Measurements from ENCODE around the gene RNLS. TPM values are rescaled to one million over a fixed set of nuclear protein-coding genes. Genes with fewer than 3 reads are reported as not detected.

RNLS gene
- total RNA-seq, 1 experiment from 2014 or later: 11.4 TPM

DNA sequence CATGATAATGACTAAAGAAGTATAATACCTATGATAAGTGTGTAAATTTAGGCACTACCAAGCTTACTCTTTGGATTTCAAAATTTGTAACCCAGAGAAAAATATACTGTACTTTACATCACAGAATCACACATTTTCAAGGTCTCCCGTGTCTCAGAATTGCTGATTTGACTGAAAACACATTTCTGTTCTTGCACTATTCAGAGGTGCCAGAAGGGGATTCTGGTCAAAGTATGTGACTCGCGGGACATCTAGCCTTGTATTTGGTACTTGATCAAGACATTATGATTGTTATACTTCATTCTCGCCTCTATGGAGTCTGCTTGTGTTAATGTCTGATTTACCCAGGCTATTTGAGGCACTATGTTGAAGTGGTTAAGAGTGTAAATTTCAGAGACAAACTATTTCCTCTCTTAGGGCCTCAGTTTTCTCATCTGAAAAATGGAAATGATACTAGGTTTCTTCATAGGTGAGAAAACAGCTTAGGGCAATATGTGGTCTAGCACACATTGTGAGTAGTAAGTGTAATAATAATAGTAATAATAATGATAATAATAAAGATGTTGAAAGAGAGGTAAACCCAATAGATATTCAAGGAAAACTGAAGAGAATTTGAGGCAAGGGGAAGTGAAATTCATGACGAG, 320.4 kb downstream of the RNLS start:
- intact Hi-C loops (cut with micrococcal nuclease; ENCODE audit: unreplicated experiment): no loop called here
- POLR2A ChIA-PET: no interaction called here
- BruUV-seq (replicated peaks): no TSS peak
- CTCF ChIA-PET: no interaction called here
- H3K9me3 ChIP-seq (ENCODE audit: control insufficient read depth, insufficient read depth, low read depth, low read length): no peaks in the 10 kb centered on the region
- ATAC-seq: no peak
- H3K4me1 ChIP-seq (ENCODE audit: control insufficient read depth, insufficient read depth, low read length): no peaks in the 10 kb centered on the region
- H3K36me3 ChIP-seq (ENCODE audit: control insufficient read depth, insufficient read depth, low read length): no peaks in the 10 kb centered on the region
- no peak for DNase-seq (ENCODE audit: low read depth, low spot score)
- H3K27ac ChIP-seq (ENCODE audit: low read length): no peak overlapping the region
- TF ChIP-seq SIN3A (IDR thresholded peaks at IDR 0.05; ENCODE audit: borderline replicate concordance, insufficient read depth, low read depth, low read length) (no peak), POLR2AphosphoS5 (IDR thresholded peaks at IDR 0.05; ENCODE audit: low read depth, low read length) (no peak), TCF7L2 (IDR thresholded peaks at IDR 0.05; ENCODE audit: low read depth, low read length) (no peak)
- TF ChIP-seq, protein P1, sequence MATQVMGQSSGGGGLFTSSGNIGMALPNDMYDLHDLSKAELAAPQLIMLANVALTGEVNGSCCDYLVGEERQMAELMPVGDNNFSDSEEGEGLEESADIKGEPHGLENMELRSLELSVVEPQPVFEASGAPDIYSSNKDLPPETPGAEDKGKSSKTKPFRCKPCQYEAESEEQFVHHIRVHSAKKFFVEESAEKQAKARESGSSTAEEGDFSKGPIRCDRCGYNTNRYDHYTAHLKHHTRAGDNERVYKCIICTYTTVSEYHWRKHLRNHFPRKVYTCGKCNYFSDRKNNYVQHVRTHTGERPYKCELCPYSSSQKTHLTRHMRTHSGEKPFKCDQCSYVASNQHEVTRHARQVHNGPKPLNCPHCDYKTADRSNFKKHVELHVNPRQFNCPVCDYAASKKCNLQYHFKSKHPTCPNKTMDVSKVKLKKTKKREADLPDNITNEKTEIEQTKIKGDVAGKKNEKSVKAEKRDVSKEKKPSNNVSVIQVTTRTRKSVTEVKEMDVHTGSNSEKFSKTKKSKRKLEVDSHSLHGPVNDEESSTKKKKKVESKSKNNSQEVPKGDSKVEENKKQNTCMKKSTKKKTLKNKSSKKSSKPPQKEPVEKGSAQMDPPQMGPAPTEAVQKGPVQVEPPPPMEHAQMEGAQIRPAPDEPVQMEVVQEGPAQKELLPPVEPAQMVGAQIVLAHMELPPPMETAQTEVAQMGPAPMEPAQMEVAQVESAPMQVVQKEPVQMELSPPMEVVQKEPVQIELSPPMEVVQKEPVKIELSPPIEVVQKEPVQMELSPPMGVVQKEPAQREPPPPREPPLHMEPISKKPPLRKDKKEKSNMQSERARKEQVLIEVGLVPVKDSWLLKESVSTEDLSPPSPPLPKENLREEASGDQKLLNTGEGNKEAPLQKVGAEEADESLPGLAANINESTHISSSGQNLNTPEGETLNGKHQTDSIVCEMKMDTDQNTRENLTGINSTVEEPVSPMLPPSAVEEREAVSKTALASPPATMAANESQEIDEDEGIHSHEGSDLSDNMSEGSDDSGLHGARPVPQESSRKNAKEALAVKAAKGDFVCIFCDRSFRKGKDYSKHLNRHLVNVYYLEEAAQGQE (IDR thresholded peaks at IDR 0.05; ENCODE audit: insufficient read depth in 1 of 2, low read depth in 2 of 2, low read length in 1 of 2): no peak
- TF ChIP-seq, protein P2, sequence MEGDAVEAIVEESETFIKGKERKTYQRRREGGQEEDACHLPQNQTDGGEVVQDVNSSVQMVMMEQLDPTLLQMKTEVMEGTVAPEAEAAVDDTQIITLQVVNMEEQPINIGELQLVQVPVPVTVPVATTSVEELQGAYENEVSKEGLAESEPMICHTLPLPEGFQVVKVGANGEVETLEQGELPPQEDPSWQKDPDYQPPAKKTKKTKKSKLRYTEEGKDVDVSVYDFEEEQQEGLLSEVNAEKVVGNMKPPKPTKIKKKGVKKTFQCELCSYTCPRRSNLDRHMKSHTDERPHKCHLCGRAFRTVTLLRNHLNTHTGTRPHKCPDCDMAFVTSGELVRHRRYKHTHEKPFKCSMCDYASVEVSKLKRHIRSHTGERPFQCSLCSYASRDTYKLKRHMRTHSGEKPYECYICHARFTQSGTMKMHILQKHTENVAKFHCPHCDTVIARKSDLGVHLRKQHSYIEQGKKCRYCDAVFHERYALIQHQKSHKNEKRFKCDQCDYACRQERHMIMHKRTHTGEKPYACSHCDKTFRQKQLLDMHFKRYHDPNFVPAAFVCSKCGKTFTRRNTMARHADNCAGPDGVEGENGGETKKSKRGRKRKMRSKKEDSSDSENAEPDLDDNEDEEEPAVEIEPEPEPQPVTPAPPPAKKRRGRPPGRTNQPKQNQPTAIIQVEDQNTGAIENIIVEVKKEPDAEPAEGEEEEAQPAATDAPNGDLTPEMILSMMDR (IDR thresholded peaks at IDR 0.05): no peak
- in situ Hi-C loops (cut with HindIII; ENCODE audit: low pct_unique_long_range_greater_than_20kb, low sequenced_read_pairs): no loop called here
- H3K27me3 ChIP-seq (ENCODE audit: control insufficient read depth, insufficient read depth, low read length): no peaks in the 10 kb centered on the region
- no peak overlapping the region for H3K4me3 ChIP-seq (ENCODE audit: low read depth in 2 of 2, low read length in 2 of 2)

DNA sequence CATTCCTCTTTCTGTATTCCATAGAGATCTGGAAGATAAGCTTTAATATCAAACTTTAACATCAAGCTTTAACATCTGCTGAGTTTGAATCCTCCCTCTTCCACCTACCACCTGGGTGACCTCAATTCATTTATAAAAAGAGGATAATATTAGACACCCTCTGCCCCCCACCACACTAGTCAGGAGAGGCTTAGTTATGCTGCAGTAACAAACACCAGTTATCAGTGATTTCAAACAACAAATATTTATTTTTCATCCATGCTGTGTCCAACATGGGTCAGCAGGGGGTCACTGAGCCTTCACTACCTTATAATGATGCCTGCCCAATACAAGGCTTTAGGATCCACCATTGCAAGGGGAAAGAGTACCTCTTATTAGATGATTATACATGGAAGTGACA, 322.0 kb downstream of the RNLS start:
- H3K4me1 ChIP-seq (ENCODE audit: control insufficient read depth, insufficient read depth, low read length): no peaks in the 10 kb centered on the region
- ChIA-PET CTCF (no interaction called here), POLR2A (no interaction called here)
- H3K27me3 ChIP-seq (ENCODE audit: control insufficient read depth, insufficient read depth, low read length): no peaks in the 10 kb centered on the region
- BruUV-seq (replicated peaks): no TSS peak
- in situ Hi-C loops (cut with HindIII; ENCODE audit: low pct_unique_long_range_greater_than_20kb, low sequenced_read_pairs) (no loop called here), intact Hi-C loops (cut with micrococcal nuclease; ENCODE audit: unreplicated experiment) (no loop called here)
- no peaks in the 10 kb centered on the region for H3K36me3 ChIP-seq (ENCODE audit: control insufficient read depth, insufficient read depth, low read length)
- no peaks in the 10 kb centered on the region for H3K9me3 ChIP-seq (ENCODE audit: control insufficient read depth, insufficient read depth, low read depth, low read length)
- TF ChIP-seq, protein P2 (IDR thresholded peaks at IDR 0.05): no peak
- no peak for TF ChIP-seq TCF7L2 (IDR thresholded peaks at IDR 0.05; ENCODE audit: low read depth, low read length)
- no peak for TF ChIP-seq SIN3A (IDR thresholded peaks at IDR 0.05; ENCODE audit: borderline replicate concordance, insufficient read depth, low read depth, low read length)
- no peak for TF ChIP-seq POLR2AphosphoS5 (IDR thresholded peaks at IDR 0.05; ENCODE audit: low read depth, low read length)
- TF ChIP-seq, protein P1 (IDR thresholded peaks at IDR 0.05; ENCODE audit: insufficient read depth in 1 of 2, low read depth in 2 of 2, low read length in 1 of 2): no peak
- ATAC-seq (no peak), DNase-seq (ENCODE audit: low read depth, low spot score) (no peak)
- H3K4me3 ChIP-seq (ENCODE audit: low read depth in 2 of 2, low read length in 2 of 2): no peak overlapping the region
- H3K27ac ChIP-seq (ENCODE audit: low read length): no peak overlapping the region

Data from Panc1 (cell line).